ENCODE measurements around the gene CDH12. TPM values are rescaled to one million over a fixed set of nuclear protein-coding genes. Genes with fewer than 3 reads are reported as not detected.

Gene CDH12
- total RNA-seq, 4 donors from 2014 or later: not detected

GRCh38 chr5:22051881-22052280 lies 801.3 kb downstream of the CDH12 start:
- in situ Hi-C loops (cut with MboI; ENCODE audit: low sequenced_read_pairs in 4 of 4): no loop called here
- intact Hi-C loops (cut with DNase I; ENCODE audit: low total_unique reads): no loop called here
- TF ChIP-seq POLR2A (IDR thresholded peaks at IDR 0.05): no peak
- no peak for TF ChIP-seq CTCF (IDR thresholded peaks at IDR 0.05 in 4 of 5, conservative IDR thresholded peaks at IDR 0.05 in 1 of 5)

DNA sequence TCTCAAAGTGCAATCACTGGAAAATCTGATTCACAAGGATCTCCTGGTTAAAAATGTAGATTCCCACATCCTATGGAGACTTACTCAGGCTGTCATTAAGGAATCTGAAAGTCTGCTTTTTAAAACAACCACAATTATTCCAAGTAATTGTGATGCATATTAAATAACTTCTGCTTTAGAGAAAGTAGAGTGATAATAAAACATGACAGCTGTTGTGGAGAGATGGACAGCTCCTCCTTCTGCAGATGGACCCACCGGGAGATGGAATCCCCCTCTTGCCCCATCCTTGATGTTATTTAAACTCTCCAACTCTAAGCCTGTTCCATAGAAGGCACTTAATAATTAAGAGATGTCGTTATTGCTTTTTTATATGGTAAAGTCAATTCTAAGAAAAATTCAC lies 802.2 kb downstream of the CDH12 start:
- in situ Hi-C loops (cut with MboI; ENCODE audit: low sequenced_read_pairs in 4 of 4): no loop called here
- ATAC-seq (no peak), DNase-seq (no peak)
- TF ChIP-seq POLR2A (IDR thresholded peaks at IDR 0.05) (no peak), CTCF (IDR thresholded peaks at IDR 0.05 in 4 of 5, conservative IDR thresholded peaks at IDR 0.05 in 1 of 5) (no peak)
- no peak overlapping the region for H3K4me3 ChIP-seq
- no peaks in the 10 kb centered on the region for H3K9me3 ChIP-seq
- no peaks in the 10 kb centered on the region for H3K4me1 ChIP-seq
- H3K27ac ChIP-seq: no peak overlapping the region
- H3K27me3 ChIP-seq: no peaks in the 10 kb centered on the region
- H3K36me3 ChIP-seq: no peaks in the 10 kb centered on the region
- intact Hi-C loops (cut with DNase I; ENCODE audit: low total_unique reads): no loop called here

More at GRCh38 chr5:22051881-22052280, 801.3 kb downstream of the CDH12 start:
- DNase-seq: no peak
- no peaks in the 10 kb centered on the region for H3K9me3 ChIP-seq
- H3K4me3 ChIP-seq: no peak overlapping the region
- no peaks in the 10 kb centered on the region for H3K4me1 ChIP-seq
- H3K36me3 ChIP-seq: no peaks in the 10 kb centered on the region
- H3K27me3 ChIP-seq: no peaks in the 10 kb centered on the region
- H3K27ac ChIP-seq: no peak overlapping the region
- no peak for ATAC-seq

DNA sequence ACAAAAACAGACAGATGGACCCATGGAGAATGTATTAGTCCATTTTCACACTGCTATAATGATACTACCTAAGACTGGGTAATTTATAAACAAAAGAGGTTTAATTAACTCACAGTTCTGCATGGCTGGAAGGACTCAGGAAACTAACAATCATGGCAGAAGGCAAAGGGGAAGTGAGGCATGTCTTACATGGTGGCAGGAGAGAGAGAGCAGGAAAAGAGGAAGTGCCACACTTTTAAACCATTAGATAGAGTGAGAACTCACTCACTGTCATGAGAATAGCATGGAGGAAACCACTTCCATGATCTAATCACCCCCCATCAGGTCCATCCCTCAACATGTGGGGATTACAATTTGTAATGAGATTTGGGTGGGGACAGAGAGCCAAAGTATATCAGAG lies 808.9 kb downstream of the CDH12 start:
- no peak overlapping the region for H3K27ac ChIP-seq
- ATAC-seq: no peak
- no peak for TF ChIP-seq CTCF (IDR thresholded peaks at IDR 0.05 in 4 of 5, conservative IDR thresholded peaks at IDR 0.05 in 1 of 5)
- no peaks in the 10 kb centered on the region for H3K36me3 ChIP-seq
- no peak overlapping the region for H3K4me3 ChIP-seq
- H3K9me3 ChIP-seq: no peaks in the 10 kb centered on the region
- H3K4me1 ChIP-seq: no peaks in the 10 kb centered on the region
- intact Hi-C loops (cut with DNase I; ENCODE audit: low total_unique reads): no loop called here
- no peak for DNase-seq
- in situ Hi-C loops (cut with MboI; ENCODE audit: low sequenced_read_pairs in 4 of 4): no loop called here
- H3K27me3 ChIP-seq: no peaks in the 10 kb centered on the region

- in situ Hi-C loops (cut with MboI; ENCODE audit: low sequenced_read_pairs in 4 of 4): no loop called here
Observed at GRCh38 chr5:22036061-22036460, 817.1 kb downstream of the CDH12 start.

More at GRCh38 chr5:22036061-22036460, 817.1 kb downstream of the CDH12 start:
- Histone ChIP-seq H3K27ac (no peak overlapping the region), H3K4me3 (no peak overlapping the region), H3K9me3 (no peaks in the 10 kb centered on the region), H3K36me3 (no peaks in the 10 kb centered on the region), H3K4me1 (no peaks in the 10 kb centered on the region), H3K27me3 (no peaks in the 10 kb centered on the region)
- TF ChIP-seq POLR2A (IDR thresholded peaks at IDR 0.05): no peak
- no peak for TF ChIP-seq CTCF (IDR thresholded peaks at IDR 0.05 in 4 of 5, conservative IDR thresholded peaks at IDR 0.05 in 1 of 5)
- DNase-seq (no peak), ATAC-seq (no peak)
- intact Hi-C loops (cut with DNase I; ENCODE audit: low total_unique reads): no loop called here

Data from gastrocnemius medialis (tissue), 4 donors.